IMR-90 (cell line): ENCODE results near the gene CDH13. TPM values are rescaled to one million over a fixed set of nuclear protein-coding genes. Genes with fewer than 3 reads are reported as not detected.

ENCODE experiments used
- ATAC-seq: fragments of 200-7000 bp; cut with Tn5 transposase; 2 replicates; pipeline ENCODE4 v1.9.1; 2020; ENCODE audit warnings: low read depth, mild to moderate bottlenecking, moderate library complexity
- BruUV-seq: library from RNA; stranded (reverse); fragments of 400-500 nt; replicated peaks from 2 replicates; lab custom pipeline; 2021; lab: Mats Ljungman, UMichigan
- CTCF ChIA-PET: fragments of 300-600 bp; formaldehyde crosslinking; extraction: SDS; loops from one replicate; lab custom pipeline; 2021; ENCODE audit warnings: antibody characterized with exemption; lab: Yijun Ruan, JAX
- POLR2A ChIA-PET: fragments of 300-600 bp; sonication (Branson Sonifier 250); formaldehyde crosslinking; loops from one replicate; lab custom pipeline; 2022; ENCODE audit warnings: antibody characterized with exemption; ENCODE audit not compliant: unreplicated experiment; lab: Charles Lee
- DNase-seq: peaks from one replicate; pipeline ENCODE4 v3.0.0; 2013
- H2AFZ ChIP-seq: replicated peaks from 2 replicates; pipeline ENCODE3; 2013; ENCODE audit warnings: low read length, mild to moderate bottlenecking; ENCODE audit not compliant: poor library complexity
- H2AK5ac ChIP-seq: 2 replicates; pipeline ENCODE4 v1.6.1; 2013; ENCODE audit warnings: low read depth, low read length, inconsistent platforms
- H2AK9ac ChIP-seq: replicated peaks from 2 replicates; pipeline ENCODE3; 2013; ENCODE audit warnings: mild to moderate bottlenecking, low read depth, low read length, moderate library complexity; ENCODE audit not compliant: poor library complexity
- H2BK120ac ChIP-seq: 2 replicates; pipeline ENCODE4 v1.6.1; 2013; ENCODE audit warnings: low read depth, low read length, inconsistent platforms
- H2BK15ac ChIP-seq: 3 replicates; pipeline ENCODE4 v1.6.1; 2013; ENCODE audit warnings: low read depth, low read length, inconsistent platforms
- H2BK20ac ChIP-seq: 2 replicates; pipeline ENCODE4 v1.6.1; 2013; ENCODE audit warnings: low read depth, mild to moderate bottlenecking, inconsistent platforms, low read length, moderate library complexity
- H2BK5ac ChIP-seq: 2 replicates; pipeline ENCODE4 v1.6.1; 2013; ENCODE audit warnings: mild to moderate bottlenecking, low read depth, low read length, inconsistent platforms; ENCODE audit not compliant: poor library complexity, severe bottlenecking
- H3K14ac ChIP-seq: replicated peaks from 2 replicates; pipeline ENCODE4 v1.6.1; 2013; ENCODE audit warnings: low read depth, low read length, inconsistent platforms
- H3K18ac ChIP-seq: 2 replicates; pipeline ENCODE4 v1.6.1; 2013; ENCODE audit warnings: low read depth, low read length, control low read depth
- H3K23ac ChIP-seq: 2 replicates; pipeline ENCODE4 v1.6.1; 2013; ENCODE audit warnings: low read depth, low read length, inconsistent platforms
- H3K27ac ChIP-seq: 2 replicates; pipeline ENCODE4 v1.5.1; 2013; ENCODE audit warnings: mild to moderate bottlenecking, control low read depth, low read length; ENCODE audit not compliant: insufficient read depth
- H3K27me3 ChIP-seq: 2 replicates; pipeline ENCODE4 v1.6.1; 2013; ENCODE audit warnings: low read length; ENCODE audit not compliant: control insufficient read depth, insufficient read depth
- H3K36me3 ChIP-seq: 2 replicates; pipeline ENCODE4 v1.6.1; 2013; ENCODE audit warnings: low read length, mixed read lengths; ENCODE audit not compliant: control insufficient read depth, insufficient read depth
- H3K4ac ChIP-seq: 2 replicates; pipeline ENCODE4 v1.6.1; 2013; ENCODE audit warnings: low read depth, low read length, inconsistent platforms
- H3K4me1 ChIP-seq: 2 replicates; pipeline ENCODE4 v1.6.1; 2013; ENCODE audit warnings: low read length, mixed read lengths; ENCODE audit not compliant: control insufficient read depth, insufficient read depth
- H3K4me2 ChIP-seq: 2 replicates; pipeline ENCODE4 v1.6.1; 2013; ENCODE audit warnings: low read depth, mild to moderate bottlenecking, control low read depth, low read length, moderate library complexity
- H3K4me3 ChIP-seq: 2 replicates; pipeline ENCODE4 v1.5.1; 2013; ENCODE audit warnings: low read depth, mild to moderate bottlenecking, control low read depth, low read length, moderate library complexity; ENCODE audit not compliant: insufficient read depth
- H3K56ac ChIP-seq: 2 replicates; pipeline ENCODE4 v1.6.1; 2013; ENCODE audit warnings: low read length, inconsistent platforms; ENCODE audit not compliant: insufficient read depth; ENCODE audit errors: extremely low read depth
- H3K79me1 ChIP-seq, 2 experiments: 2 replicates each; pipeline ENCODE4 v1.6.1; 2013; ENCODE audit warnings: low read length in 2 of 2, inconsistent platforms in 1 of 2, low read depth in 1 of 2
- H3K9ac ChIP-seq: 2 replicates; pipeline ENCODE4 v1.6.1; 2013; ENCODE audit warnings: low read depth, low read length, control low read depth
- H3K9me1 ChIP-seq: 2 replicates; pipeline ENCODE4 v1.6.1; 2013; ENCODE audit warnings: low read length, inconsistent platforms; ENCODE audit not compliant: insufficient read depth
- H3K9me3 ChIP-seq: 2 replicates; pipeline ENCODE4 v1.6.1; 2013; ENCODE audit warnings: low read length; ENCODE audit not compliant: control insufficient read depth, insufficient read depth
- H4K20me1 ChIP-seq: 2 replicates; pipeline ENCODE4 v1.6.1; 2013; ENCODE audit warnings: low read length, inconsistent platforms; ENCODE audit not compliant: insufficient read depth
- H4K5ac ChIP-seq: 2 replicates; pipeline ENCODE4 v1.6.1; 2013; ENCODE audit warnings: mild to moderate bottlenecking, low read depth, low read length, control low read depth
- H4K8ac ChIP-seq, 2 experiments: 2 replicates each; pipeline ENCODE4 v1.6.1; 2013; ENCODE audit warnings: low read depth in 2 of 2, low read length in 2 of 2, control low read depth in 1 of 2, inconsistent platforms in 1 of 2
- H4K91ac ChIP-seq: 2 replicates; pipeline ENCODE4 v1.6.1; 2013; ENCODE audit warnings: low read depth, low read length, inconsistent platforms; ENCODE audit not compliant: insufficient read depth
- BHLHE40 ChIP-seq: fragments of 150-350 bp; IDR thresholded peaks from 2 replicates; pipeline ENCODE4 v1.6.1; 2016; ENCODE audit warnings: mild to moderate bottlenecking, low read depth, low read length
- FOS ChIP-seq: fragments of 150-350 bp; IDR thresholded peaks from 2 replicates; pipeline ENCODE4 v1.6.1; 2016; ENCODE audit warnings: low read depth, low read length
- MAFK ChIP-seq: IDR thresholded peaks from 2 replicates; pipeline ENCODE4 v1.6.1; 2012; ENCODE audit warnings: low read depth, low read length, improper control_type of control experiment
- MAZ ChIP-seq: IDR thresholded peaks from 2 replicates; pipeline ENCODE4 v1.6.1; 2012; ENCODE audit warnings: low read depth, mild to moderate bottlenecking, low read length, improper control_type of control experiment, moderate library complexity, borderline replicate concordance
- MXI1 ChIP-seq: IDR thresholded peaks from 2 replicates; pipeline ENCODE4 v1.6.1; 2012; ENCODE audit warnings: low read depth, mild to moderate bottlenecking, low read length, moderate library complexity, borderline replicate concordance
- NFE2L2 ChIP-seq: fragments of 150-350 bp; IDR thresholded peaks from 2 replicates; pipeline ENCODE4 v1.6.1; 2016; ENCODE audit warnings: low read depth, mild to moderate bottlenecking, low read length
- POLR2A ChIP-seq: IDR thresholded peaks from 2 replicates; pipeline ENCODE4 v1.6.1; 2012; ENCODE audit warnings: mild to moderate bottlenecking, low read depth, low read length
- RAD21 ChIP-seq: IDR thresholded peaks from 2 replicates; pipeline ENCODE4 v1.6.1; 2012; ENCODE audit warnings: low read length, improper control_type of control experiment
- RCOR1 ChIP-seq: IDR thresholded peaks from 2 replicates; pipeline ENCODE4 v1.6.1; 2012; ENCODE audit warnings: mild to moderate bottlenecking, low read length, improper control_type of control experiment; ENCODE audit not compliant: insufficient replicate concordance
- RFX5 ChIP-seq: IDR thresholded peaks from 2 replicates; pipeline ENCODE4 v1.8.0; 2012; ENCODE audit warnings: low read depth, mild to moderate bottlenecking, low read length, moderate library complexity
- USF2 ChIP-seq: fragments of 150-350 bp; IDR thresholded peaks from 2 replicates; pipeline ENCODE4 v1.6.1; 2017; ENCODE audit warnings: mild to moderate bottlenecking, antibody characterized with exemption, low read length, low read depth
- WGBS, 2 experiments: methylation state at CpG; one replicate each; pipeline versions ENCODE4 v1.1.5 to v1.1.7; 2013; ENCODE audit warnings: missing lambda C conversion rate in 2 of 2; ENCODE audit not compliant: insufficient read length in 1 of 2; ENCODE audit errors: extremely low coverage in 2 of 2; 5-methylcytosine and 5-hydroxymethylcytosine counted together
- dilution Hi-C: fragments of 300-500 bp; cut with HindIII; formaldehyde crosslinking; loops from one replicate; pipeline ENCODE4 v1.14.3; 2018; ENCODE audit warnings: low sequenced_read_pairs; ENCODE audit not compliant: unreplicated experiment
- in situ Hi-C: fragments of 300-500 bp; cut with MboI; formaldehyde crosslinking; loops from 3 replicates; pipeline ENCODE4 v1.14.3; 2019; ENCODE audit warnings: low sequenced_read_pairs, inconsistent platforms, mixed read lengths
- intact Hi-C: fragments of 100-400 bp; cut with micrococcal nuclease; formaldehyde crosslinking; loops from 2 replicates; pipeline ENCODE4 v1.10.0; 2022
- polyA plus RNA-seq, 3 experiments: library from polyadenylated mRNA; depleted of rRNA; stranded (reverse); fragments of >200 nt; gene quantifications; 2 replicates each; pipeline ENCODE4 v1.2.3, GENCODE V29; 2012; ENCODE audit warnings: low replicate concordance in 1 of 3
- total RNA-seq: library from RNA; depleted of rRNA; stranded (reverse); fragments of >200 nt; gene quantifications from 2 replicates; pipeline ENCODE4 v1.2.3, GENCODE V29; 2012
- TF ChIP-seq, protein P1 (sequence below): fragments of 150-350 bp; IDR thresholded peaks from 2 replicates; pipeline ENCODE4 v1.6.1; 2016; ENCODE audit warnings: low read depth, mild to moderate bottlenecking, low read length, moderate library complexity, borderline replicate concordance

The CDH13 gene
- total and polyA plus RNA-seq, 2 of the 4 experiments (the other 2 are of a cell fraction), result 61.6 to 74.7 TPM

DNA sequence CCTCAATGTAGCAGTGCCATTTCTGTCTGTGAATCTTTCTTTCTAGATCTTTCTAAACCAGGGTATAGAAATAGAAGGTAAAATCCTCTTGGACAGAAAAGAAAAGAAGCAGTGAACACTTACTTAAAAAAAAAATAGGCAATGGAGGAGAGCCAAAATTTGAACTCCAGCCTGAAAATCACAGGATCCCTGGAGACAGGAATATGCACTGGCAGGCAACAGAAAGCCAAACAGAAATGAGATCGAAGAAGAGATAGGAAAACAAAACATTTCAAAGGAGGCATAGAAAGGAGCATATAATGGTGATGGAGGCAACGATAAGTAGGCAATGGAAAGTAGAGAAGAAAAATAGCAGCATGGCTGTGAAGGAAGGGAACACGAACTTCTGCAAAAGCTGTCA is 927.3 kb downstream of the CDH13 start:
- H3K9me1 ChIP-seq, result 0 out of 2 replicates have a peak, but pooled peaks cover 4% of the 10 kb centered on the region
- H4K8ac ChIP-seq, result no peak overlapping the region
- DNase-seq (no peak), ATAC-seq (no peak)
- H3K23ac ChIP-seq, result no peak overlapping the region
- no peak overlapping the region for H2BK120ac ChIP-seq
- no peak overlapping the region for H3K14ac ChIP-seq
- H4K20me1 ChIP-seq, result no peaks in the 10 kb centered on the region
- intact Hi-C loops, result no loop called here
- H2BK5ac ChIP-seq, result no peak overlapping the region
- ChIA-PET CTCF (no interaction called here), POLR2A (no interaction called here)
- no peaks in the 10 kb centered on the region for H3K9me3 ChIP-seq
- H3K9ac ChIP-seq, result no peak overlapping the region
- WGBS, 2 experiments, result no CpG with 5 or more reads among the region's 3 CpGs
- TF ChIP-seq NFE2L2, result no peak
- TF ChIP-seq MAFK, result no peak
- no peak for TF ChIP-seq RCOR1
- TF ChIP-seq RFX5, result no peak
- TF ChIP-seq, protein P1, sequence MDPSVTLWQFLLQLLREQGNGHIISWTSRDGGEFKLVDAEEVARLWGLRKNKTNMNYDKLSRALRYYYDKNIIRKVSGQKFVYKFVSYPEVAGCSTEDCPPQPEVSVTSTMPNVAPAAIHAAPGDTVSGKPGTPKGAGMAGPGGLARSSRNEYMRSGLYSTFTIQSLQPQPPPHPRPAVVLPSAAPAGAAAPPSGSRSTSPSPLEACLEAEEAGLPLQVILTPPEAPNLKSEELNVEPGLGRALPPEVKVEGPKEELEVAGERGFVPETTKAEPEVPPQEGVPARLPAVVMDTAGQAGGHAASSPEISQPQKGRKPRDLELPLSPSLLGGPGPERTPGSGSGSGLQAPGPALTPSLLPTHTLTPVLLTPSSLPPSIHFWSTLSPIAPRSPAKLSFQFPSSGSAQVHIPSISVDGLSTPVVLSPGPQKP, result no peak
- no peak for TF ChIP-seq MAZ
- TF ChIP-seq MXI1, result no peak
- no peak for TF ChIP-seq RAD21
- no peak for TF ChIP-seq USF2
- TF ChIP-seq POLR2A, result no peak
- no peak for TF ChIP-seq FOS
- TF ChIP-seq BHLHE40, result no peak
- no peak overlapping the region for H3K4me2 ChIP-seq
- dilution Hi-C loops, result no loop called here
- peaks cover 1% of the 10 kb centered on the region; the same call in 1 of the 2 replicates for H3K4me1 ChIP-seq
- no peak overlapping the region for H4K5ac ChIP-seq
- H3K27me3 ChIP-seq, result no peaks in the 10 kb centered on the region
- no peak overlapping the region for H3K56ac ChIP-seq
- H4K91ac ChIP-seq, result no peak overlapping the region
- no peak overlapping the region for H3K18ac ChIP-seq
- no peak overlapping the region for H2BK15ac ChIP-seq
- in situ Hi-C loops, result loop anchor here (10.0 kb wide), 1 partner anchor 61 kb away; no protein-coding TSS in a partner anchor
- no TSS peak for BruUV-seq
- no peak overlapping the region for H3K27ac ChIP-seq
- no peak overlapping the region for H2AK9ac ChIP-seq
- H3K79me1 ChIP-seq, result no peaks in the 10 kb centered on the region
- no peak overlapping the region for H2BK20ac ChIP-seq
- H3K4ac ChIP-seq, result no peak overlapping the region
- no peak overlapping the region for H2AFZ ChIP-seq
- H2AK5ac ChIP-seq, result no peak overlapping the region
- H3K4me3 ChIP-seq, result no peak overlapping the region
- no peaks in the 10 kb centered on the region for H3K36me3 ChIP-seq
